Activated T-cell treated with anti-CD3 and anti-CD28 coated beads, Interleukin-2, amount 50 U/mL, for 72 hours (primary cell): Measurements from ENCODE around the gene ACTR1B. TPM values are rescaled to one million over a fixed set of nuclear protein-coding genes. Genes with fewer than 3 reads are reported as not detected.
A peak's percentile ranks its signal among the peaks of the same experiment; 100 is the strongest.

Source experiments
- ATAC-seq, 2 donors: fragments of 150-1000 bp; cut with Tn5 transposase; replicated peaks in 1 of 2; 2 replicates each; pipeline ENCODE4 v1.10.0; 2021; ENCODE audit warnings: moderate library complexity in 2 of 2, mild to moderate bottlenecking in 1 of 2
- DNase-seq, 2 donors: peaks; one replicate each; pipeline ENCODE4 v3.0.0; 2021 to 2022; ENCODE audit warnings: mixed read lengths in 1 of 2
- H3K27ac Mint-ChIP-seq: one replicate; pipeline ENCODE4 v1.8.0; 2022; ENCODE audit warnings: mild to moderate bottlenecking, moderate library complexity, mixed read lengths
- H3K27me3 Mint-ChIP-seq: one replicate; pipeline ENCODE4 v1.8.0; 2022; ENCODE audit warnings: low read depth, mixed read lengths
- H3K36me3 Mint-ChIP-seq, 2 donors: one replicate each; pipeline ENCODE4 v1.8.0; 2022; ENCODE audit warnings: mixed read lengths in 2 of 2, mild to moderate bottlenecking in 1 of 2; ENCODE audit not compliant: insufficient read depth in 2 of 2
- H3K4me1 Mint-ChIP-seq: one replicate; pipeline ENCODE4 v1.8.0; 2022; ENCODE audit warnings: low read depth, mixed read lengths
- H3K4me3 Mint-ChIP-seq, 2 donors: one replicate each; pipeline ENCODE4 v1.8.0; 2022; ENCODE audit warnings: mild to moderate bottlenecking in 2 of 2, mixed read lengths in 2 of 2, moderate library complexity in 2 of 2
- H3K9me3 Mint-ChIP-seq, 2 donors: one replicate each; pipeline ENCODE4 v1.8.0; 2022; ENCODE audit warnings: mixed read lengths in 2 of 2
- total RNA-seq, 2 donors: library from RNA; stranded (reverse); gene quantifications; one replicate each; pipeline ENCODE4 v1.2.3, GENCODE V29; 2022

Gene ACTR1B
- total RNA-seq, 2 donors from 2014 or later, result 123 to 129 TPM

DNA sequence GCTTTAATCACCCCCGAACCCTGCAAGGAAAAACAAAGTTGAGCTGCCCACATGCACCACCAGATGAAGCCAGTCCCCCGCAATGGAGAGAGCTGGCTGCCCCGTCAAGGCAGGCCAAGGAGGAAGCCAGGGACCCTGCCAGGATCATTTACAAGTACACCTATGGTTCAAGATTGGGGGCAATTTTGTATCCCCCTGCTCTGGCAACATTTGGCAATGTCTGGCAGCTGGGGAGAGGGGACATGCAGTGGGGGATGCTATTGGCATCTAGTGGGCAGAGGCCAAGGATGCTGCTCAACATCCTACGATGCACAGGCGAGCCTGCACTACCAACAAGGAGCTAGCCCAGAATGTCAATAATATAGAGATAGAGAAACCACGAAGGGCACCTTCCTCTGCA lies 1.9 kb downstream of the ACTR1B start:
- H3K36me3 Mint-ChIP-seq, result peaks cover 3 to 23% of the 10 kb centered on the region in 2 donors
- no peaks in the 10 kb centered on the region for H3K27me3 Mint-ChIP-seq
- H3K9me3 Mint-ChIP-seq, result no peaks in the 10 kb centered on the region
- H3K4me1 Mint-ChIP-seq, result peaks cover 34% of the 10 kb centered on the region
- ATAC-seq (no peak), DNase-seq (no peak)
- peak overlapping the region; percentile 68 for H3K27ac Mint-ChIP-seq
- peak overlapping the region; percentile 91 to 94 for H3K4me3 Mint-ChIP-seq

- Mint-ChIP-seq H3K27ac (no peak overlapping the region), H3K36me3 (peaks cover 3 to 22% of the 10 kb centered on the region in 2 donors), H3K4me3 (peak overlapping the region in 1 of 2 donors; percentile 27), H3K27me3 (no peaks in the 10 kb centered on the region), H3K4me1 (peaks cover 38% of the 10 kb centered on the region), H3K9me3 (no peaks in the 10 kb centered on the region)
- DNase-seq (no peak), ATAC-seq (no peak)
These were observed 3.0 kb downstream of the ACTR1B start for GRCh38 chr2:97660775-97661389.

DNA sequence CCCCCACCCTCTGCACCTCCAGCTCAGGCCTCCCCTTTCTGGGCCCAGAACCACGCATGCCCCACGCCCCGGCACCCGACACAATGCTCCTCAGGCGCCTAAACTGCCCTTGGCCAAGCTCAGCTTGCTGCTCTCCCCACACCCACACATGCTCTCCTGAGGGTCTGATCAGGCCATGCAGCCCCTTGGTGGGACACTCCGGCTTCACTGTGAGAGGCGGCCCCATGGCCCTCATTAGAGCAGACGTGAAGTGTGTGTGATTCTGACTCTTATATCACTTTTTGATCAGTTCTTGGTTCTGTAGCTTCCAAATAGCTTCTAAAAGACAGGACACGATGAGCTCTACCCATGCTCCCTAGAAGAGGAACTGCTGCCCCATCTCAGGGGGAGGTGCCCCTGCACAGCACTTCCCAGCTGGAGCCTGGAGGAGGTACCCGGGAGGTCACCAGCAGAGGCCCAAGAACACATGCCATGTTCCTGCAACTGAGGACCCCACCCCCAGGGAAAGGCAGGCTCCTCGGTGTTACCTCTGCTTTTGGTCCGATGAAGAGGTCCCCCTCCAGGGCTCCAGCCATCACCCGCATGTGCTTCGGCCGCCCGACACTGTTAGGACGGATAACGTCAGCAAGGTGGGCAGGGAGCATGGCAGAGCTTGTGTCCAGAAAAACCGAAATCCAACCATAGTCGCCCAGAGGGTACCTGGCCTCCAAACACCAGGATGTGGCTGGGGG lies 3.6 kb downstream of the ACTR1B start:
- Mint-ChIP-seq H3K4me1 (peaks cover 44% of the 10 kb centered on the region), H3K27me3 (no peaks in the 10 kb centered on the region), H3K9me3 (no peaks in the 10 kb centered on the region), H3K27ac (no peak overlapping the region), H3K36me3 (peaks cover 3 to 22% of the 10 kb centered on the region in 2 donors), H3K4me3 (no peak overlapping the region)
- no peak for ATAC-seq
- DNase-seq, result no peak

GRCh38 chr2:97659256-97660043 lies 4.4 kb downstream of the ACTR1B start:
- peaks cover 3 to 22% of the 10 kb centered on the region in 2 donors for H3K36me3 Mint-ChIP-seq
- no peaks in the 10 kb centered on the region for H3K27me3 Mint-ChIP-seq
- H3K9me3 Mint-ChIP-seq, result no peaks in the 10 kb centered on the region
- ATAC-seq, result no peak
- no peak for DNase-seq
- H3K4me1 Mint-ChIP-seq, result peaks cover 45% of the 10 kb centered on the region
- no peak overlapping the region for H3K4me3 Mint-ChIP-seq
- no peak overlapping the region for H3K27ac Mint-ChIP-seq

DNA sequence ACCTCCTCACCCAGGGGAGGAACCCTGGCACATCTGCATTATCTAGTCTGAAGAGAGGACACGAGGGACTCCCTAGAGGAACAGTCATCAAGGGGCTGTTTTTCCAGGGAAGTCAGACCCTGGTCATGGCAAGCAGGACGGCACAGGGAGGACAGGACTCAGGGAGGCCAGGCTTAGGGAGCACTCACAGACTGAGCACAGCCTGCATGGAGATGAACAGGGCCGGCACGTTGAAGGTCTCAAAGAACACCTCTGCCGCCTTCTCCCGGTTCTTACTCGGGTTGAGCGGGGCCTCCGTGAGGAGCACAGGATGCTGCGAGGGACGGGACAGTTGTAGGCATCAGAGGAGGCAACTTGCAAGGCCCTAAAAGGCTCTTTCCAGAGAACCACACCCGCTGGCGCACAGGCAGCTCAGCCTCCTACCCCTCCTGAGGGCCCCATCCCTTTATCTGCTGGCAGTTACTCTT lies 5.1 kb downstream of the ACTR1B start:
- Mint-ChIP-seq H3K4me3 (no peak overlapping the region), H3K36me3 (peaks cover 3 to 22% of the 10 kb centered on the region in 2 donors), H3K27me3 (no peaks in the 10 kb centered on the region), H3K27ac (no peak overlapping the region), H3K4me1 (peaks cover 50% of the 10 kb centered on the region), H3K9me3 (no peaks in the 10 kb centered on the region)
- no peak for DNase-seq
- no peak for ATAC-seq

GRCh38 chr2:97657986-97658690 lies 5.7 kb downstream of the ACTR1B start:
- Mint-ChIP-seq H3K9me3 (no peaks in the 10 kb centered on the region), H3K4me1 (peaks cover 50% of the 10 kb centered on the region), H3K36me3 (peaks cover 3 to 26% of the 10 kb centered on the region in 2 donors), H3K27ac (no peak overlapping the region), H3K27me3 (no peaks in the 10 kb centered on the region), H3K4me3 (no peak overlapping the region)
- no peak for ATAC-seq
- DNase-seq, result no peak

DNA sequence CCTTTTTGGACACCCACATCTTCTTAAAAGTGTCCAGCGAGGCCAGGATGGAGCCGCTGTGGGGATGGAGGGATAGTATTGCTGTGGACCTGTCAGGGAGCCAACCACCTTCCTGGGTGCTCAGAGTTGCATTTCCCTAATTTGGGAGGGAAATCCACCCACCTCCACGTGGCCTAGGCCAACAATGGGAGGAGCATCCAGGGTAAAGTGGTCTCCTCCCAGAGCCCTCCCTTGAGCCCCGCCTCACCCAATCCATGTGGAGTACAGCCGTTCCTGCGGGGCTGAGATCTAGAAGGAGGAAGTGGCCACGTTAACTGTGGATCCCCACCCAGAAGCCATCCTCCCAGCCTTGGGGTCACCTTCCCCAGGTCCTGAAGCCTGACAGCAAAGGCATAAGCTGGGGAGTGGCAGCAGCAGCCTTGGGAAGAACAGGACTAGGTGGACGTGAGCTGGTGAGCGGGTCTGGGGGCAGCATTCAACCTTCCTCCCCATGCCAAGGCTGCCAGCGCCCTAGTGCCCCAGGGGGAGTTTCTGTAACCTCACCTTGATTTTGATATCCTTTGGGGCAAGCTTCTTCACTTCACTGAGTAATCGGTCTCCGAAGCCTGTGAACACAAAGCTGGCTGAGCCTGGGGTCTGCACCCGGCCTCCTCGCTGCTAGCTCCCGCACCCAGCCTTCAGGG lies 6.8 kb downstream of the ACTR1B start:
- no peak overlapping the region for H3K4me3 Mint-ChIP-seq
- H3K36me3 Mint-ChIP-seq, result peaks cover 0 to 26% of the 10 kb centered on the region in 2 donors
- H3K27ac Mint-ChIP-seq, result no peak overlapping the region

DNA sequence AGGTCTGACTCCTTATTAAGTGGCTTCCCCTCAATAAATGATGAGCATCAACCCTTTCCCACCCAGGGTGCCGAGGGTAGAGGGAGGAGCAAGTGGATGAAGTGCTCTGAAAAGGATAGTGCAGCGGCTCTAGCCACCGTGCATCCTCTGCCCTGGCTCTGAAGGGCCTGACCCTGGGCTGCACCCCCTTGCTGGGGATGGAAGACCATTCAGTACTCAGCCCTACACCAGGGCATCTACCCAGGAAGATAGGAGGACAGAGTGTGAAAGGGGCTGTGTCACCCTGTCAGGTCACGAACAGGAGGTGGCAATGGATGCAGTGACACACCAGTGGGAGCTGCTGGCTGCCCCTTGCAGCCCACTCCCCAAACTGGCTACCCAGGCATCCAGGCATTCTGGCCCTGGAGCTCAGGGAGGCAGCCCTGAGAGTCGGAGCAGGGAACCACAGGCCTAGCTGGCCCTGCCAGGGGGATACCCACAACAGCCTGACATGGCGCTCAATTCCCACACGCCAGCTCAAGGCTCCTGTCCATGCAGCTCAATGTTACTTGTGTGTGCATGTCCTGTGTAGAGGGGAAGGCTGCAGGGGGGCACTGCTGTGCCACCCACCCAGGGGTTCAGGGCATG lies 7.6 kb downstream of the ACTR1B start:
- DNase-seq (no peak), ATAC-seq (peak in 1 of 2 donors; percentile 4)
- Mint-ChIP-seq H3K9me3 (no peaks in the 10 kb centered on the region), H3K4me1 (peaks cover 35% of the 10 kb centered on the region), H3K36me3 (peaks cover 0 to 24% of the 10 kb centered on the region in 2 donors), H3K4me3 (no peak overlapping the region), H3K27me3 (no peaks in the 10 kb centered on the region), H3K27ac (no peak overlapping the region)

More for the DNA sequence above, 6.8 kb downstream of the ACTR1B start:
- no peak for ATAC-seq
- peaks cover 43% of the 10 kb centered on the region for H3K4me1 Mint-ChIP-seq
- H3K27me3 Mint-ChIP-seq, result no peaks in the 10 kb centered on the region
- H3K9me3 Mint-ChIP-seq, result no peaks in the 10 kb centered on the region
- no peak for DNase-seq

DNA sequence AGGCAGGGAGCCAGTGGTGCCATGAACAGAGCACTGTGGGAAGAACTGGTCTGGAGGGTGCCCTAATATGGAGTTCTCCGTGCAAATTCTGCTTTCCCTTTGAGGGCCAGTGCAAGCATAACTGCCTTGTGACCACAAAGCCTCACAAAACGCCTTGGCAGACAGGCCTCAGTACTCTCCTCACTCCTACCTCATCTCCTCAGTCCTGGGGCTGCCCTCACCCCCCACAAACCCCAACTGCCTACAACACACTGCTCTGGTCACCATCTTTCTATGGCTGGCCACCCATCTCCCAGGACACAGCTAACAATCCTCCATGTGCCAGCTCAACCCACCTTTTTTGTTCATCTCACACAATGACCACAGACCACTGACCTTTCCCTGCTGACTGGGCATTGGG lies 9.1 kb downstream of the ACTR1B start:
- H3K9me3 Mint-ChIP-seq, result no peaks in the 10 kb centered on the region
- ATAC-seq (peak; percentile 16 to 48), DNase-seq (no peak)
- no peak overlapping the region for H3K4me3 Mint-ChIP-seq
- H3K27me3 Mint-ChIP-seq, result no peaks in the 10 kb centered on the region
- H3K4me1 Mint-ChIP-seq, result peaks cover 24% of the 10 kb centered on the region
- H3K36me3 Mint-ChIP-seq, result peaks cover 3 to 21% of the 10 kb centered on the region in 2 donors
- H3K27ac Mint-ChIP-seq, result peak overlapping the region; percentile 5

DNA sequence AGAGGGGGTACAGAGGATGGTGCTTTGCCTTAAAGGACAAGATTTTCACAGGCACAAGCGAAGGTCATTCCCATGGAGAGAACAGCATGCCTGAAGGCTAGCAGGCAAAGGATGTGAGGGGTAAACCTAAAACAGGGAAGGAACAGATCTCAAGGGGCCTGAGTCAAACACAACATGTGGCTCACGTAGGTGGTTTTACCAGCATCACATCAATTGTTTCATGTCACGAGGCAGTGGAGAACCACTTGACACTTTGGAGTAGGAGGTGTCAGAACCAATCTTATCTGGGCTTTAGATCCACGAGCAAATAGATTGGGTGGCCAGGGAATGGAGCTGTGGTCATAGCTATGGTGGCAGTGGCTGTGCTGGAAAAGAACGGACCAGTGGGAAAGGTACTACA lies 9.5 kb downstream of the ACTR1B start:
- Mint-ChIP-seq H3K27ac (no peak overlapping the region), H3K4me1 (peaks cover 28% of the 10 kb centered on the region), H3K36me3 (peaks cover 5 to 25% of the 10 kb centered on the region in 2 donors), H3K4me3 (no peak overlapping the region), H3K9me3 (no peaks in the 10 kb centered on the region), H3K27me3 (no peaks in the 10 kb centered on the region)
- ATAC-seq, result peak; percentile 44 to 54
- DNase-seq, result no peak

DNA sequence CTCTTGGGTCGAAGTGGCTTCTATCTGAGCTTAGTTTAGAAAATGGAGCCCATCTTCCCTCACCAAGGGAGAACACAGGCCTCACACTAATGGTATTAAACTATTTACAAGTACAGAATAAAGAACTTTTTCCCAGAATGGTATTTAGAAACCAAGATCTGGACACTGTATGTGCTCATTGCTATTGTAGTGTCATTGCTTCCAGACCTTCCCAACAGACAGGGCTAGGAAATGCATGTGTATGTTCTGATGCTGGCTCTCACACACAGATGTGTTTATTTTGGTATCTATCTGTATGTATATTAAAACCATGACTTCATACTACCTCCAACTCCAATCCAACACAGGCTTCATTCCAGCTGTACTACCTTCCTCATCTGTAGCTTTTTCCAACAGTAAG lies 10.0 kb downstream of the ACTR1B start:
- H3K27me3 Mint-ChIP-seq, result no peaks in the 10 kb centered on the region
- ATAC-seq (no peak), DNase-seq (no peak)
- no peak overlapping the region for H3K27ac Mint-ChIP-seq
- no peak overlapping the region for H3K4me3 Mint-ChIP-seq
- peaks cover 5 to 27% of the 10 kb centered on the region in 2 donors for H3K36me3 Mint-ChIP-seq
- H3K9me3 Mint-ChIP-seq, result no peaks in the 10 kb centered on the region
- peaks cover 31% of the 10 kb centered on the region for H3K4me1 Mint-ChIP-seq

DNA sequence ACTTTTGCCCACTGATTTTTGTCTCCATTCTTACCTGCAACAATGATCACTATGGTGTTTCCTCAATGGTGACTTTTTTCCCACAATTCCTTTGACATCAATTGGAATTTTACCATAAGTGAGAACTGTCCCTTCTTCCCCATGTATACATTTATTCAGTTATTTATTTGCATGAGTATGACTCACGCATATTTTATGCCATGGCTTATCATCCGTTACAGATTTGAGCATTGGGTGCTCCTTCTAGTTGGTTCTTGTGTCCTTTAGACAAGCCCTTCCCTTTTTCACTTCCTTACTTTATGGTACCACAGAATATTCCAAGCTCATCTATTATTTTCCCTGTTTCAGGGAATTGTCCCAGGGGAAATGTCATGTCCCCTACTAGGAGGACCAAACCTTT lies 10.4 kb downstream of the ACTR1B start:
- Mint-ChIP-seq H3K4me3 (no peak overlapping the region), H3K27ac (no peak overlapping the region), H3K27me3 (no peaks in the 10 kb centered on the region), H3K36me3 (peaks cover 6 to 27% of the 10 kb centered on the region in 2 donors), H3K9me3 (no peaks in the 10 kb centered on the region), H3K4me1 (peaks cover 31% of the 10 kb centered on the region)
- no peak for ATAC-seq
- no peak for DNase-seq
